Measurements from ENCODE around the gene MATN4. TPM values are rescaled to one million over a fixed set of nuclear protein-coding genes. Genes with fewer than 3 reads are reported as not detected.

Gene MATN4
- total and polyA plus RNA-seq, 2 of the 13 experiments (the other 11 are each of a cell fraction or from before 2014, with no cell fraction given): not detected

DNA sequence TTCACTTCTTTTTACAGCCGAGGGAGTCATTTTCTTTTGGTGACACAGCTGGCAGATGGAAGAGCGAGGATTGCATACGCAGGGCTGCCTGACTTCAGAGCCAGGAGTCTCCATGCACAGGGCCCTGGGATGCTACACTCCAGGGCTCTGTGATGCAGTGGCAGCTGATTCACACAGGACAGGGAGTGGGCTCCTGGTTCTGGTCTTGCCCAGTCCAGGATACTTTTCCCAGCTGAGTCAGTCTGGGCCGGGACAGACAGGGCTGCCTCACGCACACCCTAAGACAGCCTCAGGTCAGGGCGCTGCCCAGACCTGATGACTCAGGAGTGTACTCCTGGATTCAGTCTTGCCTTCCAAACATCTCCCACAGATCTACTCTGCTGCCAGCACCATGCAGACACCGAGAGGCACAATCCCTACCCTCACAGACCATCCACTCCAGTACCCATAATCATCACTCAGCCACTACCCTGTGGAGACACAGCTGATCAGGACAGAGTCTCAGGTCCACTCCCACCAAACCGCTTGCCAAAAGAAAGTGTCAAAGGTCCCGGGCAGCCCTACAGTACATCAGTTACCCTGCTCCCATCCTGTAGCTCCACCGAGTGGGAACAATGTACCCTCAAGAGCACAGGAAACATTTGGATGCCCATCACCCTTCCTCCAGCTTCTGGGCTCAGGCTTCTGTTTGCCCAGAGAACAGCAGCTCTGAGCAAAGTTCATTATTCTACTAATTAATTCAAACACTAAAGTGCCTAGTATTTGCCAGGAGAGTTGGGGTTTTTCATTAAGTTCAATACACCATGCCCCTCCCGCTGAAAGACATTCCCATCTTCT lies 28.6 kb upstream of the MATN4 start (continued):
- TF ChIP-seq, protein P1, sequence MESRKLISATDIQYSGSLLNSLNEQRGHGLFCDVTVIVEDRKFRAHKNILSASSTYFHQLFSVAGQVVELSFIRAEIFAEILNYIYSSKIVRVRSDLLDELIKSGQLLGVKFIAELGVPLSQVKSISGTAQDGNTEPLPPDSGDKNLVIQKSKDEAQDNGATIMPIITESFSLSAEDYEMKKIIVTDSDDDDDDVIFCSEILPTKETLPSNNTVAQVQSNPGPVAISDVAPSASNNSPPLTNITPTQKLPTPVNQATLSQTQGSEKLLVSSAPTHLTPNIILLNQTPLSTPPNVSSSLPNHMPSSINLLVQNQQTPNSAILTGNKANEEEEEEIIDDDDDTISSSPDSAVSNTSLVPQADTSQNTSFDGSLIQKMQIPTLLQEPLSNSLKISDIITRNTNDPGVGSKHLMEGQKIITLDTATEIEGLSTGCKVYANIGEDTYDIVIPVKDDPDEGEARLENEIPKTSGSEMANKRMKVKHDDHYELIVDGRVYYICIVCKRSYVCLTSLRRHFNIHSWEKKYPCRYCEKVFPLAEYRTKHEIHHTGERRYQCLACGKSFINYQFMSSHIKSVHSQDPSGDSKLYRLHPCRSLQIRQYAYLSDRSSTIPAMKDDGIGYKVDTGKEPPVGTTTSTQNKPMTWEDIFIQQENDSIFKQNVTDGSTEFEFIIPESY (CRISPR knock-in tag; IDR thresholded peaks at IDR 0.05): peak; percentile 80; the same call in 1 of the 2 replicates
- TF ChIP-seq STAG1 (CRISPR knock-in tag; IDR thresholded peaks at IDR 0.05) (peak; percentile 34; the same call in 1 of the 2 replicates), ZNF274 (CRISPR knock-in tag; IDR thresholded peaks at IDR 0.05) (no peak), FOXK2 (IDR thresholded peaks at IDR 0.05) (no peak), ZNF773 (CRISPR knock-in tag; IDR thresholded peaks at IDR 0.05; ENCODE audit: borderline replicate concordance) (no peak), ZMYM4 (CRISPR knock-in tag; IDR thresholded peaks at IDR 0.05) (peak; percentile 35), ZNF772 (CRISPR knock-in tag; IDR thresholded peaks at IDR 0.05) (peak; percentile 45; the same call in 1 of the 2 replicates), BRD4 (CRISPR knock-in tag; IDR thresholded peaks at IDR 0.05) (no peak), ZNF230 (CRISPR knock-in tag; IDR thresholded peaks at IDR 0.05) (0 out of 2 replicates have a peak, but pooled peaks have one; percentile 58), KDM5B (CRISPR knock-in tag; IDR thresholded peaks at IDR 0.05; ENCODE audit: borderline replicate concordance) (peak; percentile 15; the same call in 1 of the 2 replicates), ZNF180 (CRISPR knock-in tag; IDR thresholded peaks at IDR 0.05; ENCODE audit: borderline replicate concordance, low read depth) (no peak), ZNF530 (CRISPR knock-in tag; IDR thresholded peaks at IDR 0.05; ENCODE audit: low read depth) (no peak), SP5 (CRISPR knock-in tag; IDR thresholded peaks at IDR 0.05; ENCODE audit: borderline replicate concordance, low read depth) (0 out of 2 replicates have a peak, but pooled peaks have one; percentile 11), CREB1 (IDR thresholded peaks at IDR 0.05) (no peak), CREB1 (CRISPR knock-in tag; IDR thresholded peaks at IDR 0.05) (no peak), NONO (IDR thresholded peaks at IDR 0.05) (no peak), NONO (CRISPR knock-in tag; conservative IDR thresholded peaks at IDR 0.05) (peak; percentile 23; the same call in 1 of the 2 replicates), ISL2 (CRISPR knock-in tag; IDR thresholded peaks at IDR 0.05) (peak; percentile 27), SMAD1 (CRISPR knock-in tag; IDR thresholded peaks at IDR 0.05; ENCODE audit: borderline replicate concordance, low read depth) (0 out of 2 replicates have a peak, but pooled peaks have one; percentile 72), NCOA5 (CRISPR knock-in tag; IDR thresholded peaks at IDR 0.05) (0 out of 2 replicates have a peak, but pooled peaks have one; percentile 65), MIXL1 (CRISPR knock-in tag; IDR thresholded peaks at IDR 0.05) (peak; percentile 73; the same call in 1 of the 2 replicates), POLR2A (IDR thresholded peaks at IDR 0.05; ENCODE audit: insufficient read depth in 1 of 2, low read depth in 2 of 2, low read length in 2 of 2) (0 out of 4 replicates have a peak, but pooled peaks of 1 of the 2 experiments have one; percentile 3), ZNF510 (CRISPR knock-in tag; IDR thresholded peaks at IDR 0.05; ENCODE audit: low read depth) (no peak; the same call in 1 of the 2 replicates)
- TF ChIP-seq, protein P2, sequence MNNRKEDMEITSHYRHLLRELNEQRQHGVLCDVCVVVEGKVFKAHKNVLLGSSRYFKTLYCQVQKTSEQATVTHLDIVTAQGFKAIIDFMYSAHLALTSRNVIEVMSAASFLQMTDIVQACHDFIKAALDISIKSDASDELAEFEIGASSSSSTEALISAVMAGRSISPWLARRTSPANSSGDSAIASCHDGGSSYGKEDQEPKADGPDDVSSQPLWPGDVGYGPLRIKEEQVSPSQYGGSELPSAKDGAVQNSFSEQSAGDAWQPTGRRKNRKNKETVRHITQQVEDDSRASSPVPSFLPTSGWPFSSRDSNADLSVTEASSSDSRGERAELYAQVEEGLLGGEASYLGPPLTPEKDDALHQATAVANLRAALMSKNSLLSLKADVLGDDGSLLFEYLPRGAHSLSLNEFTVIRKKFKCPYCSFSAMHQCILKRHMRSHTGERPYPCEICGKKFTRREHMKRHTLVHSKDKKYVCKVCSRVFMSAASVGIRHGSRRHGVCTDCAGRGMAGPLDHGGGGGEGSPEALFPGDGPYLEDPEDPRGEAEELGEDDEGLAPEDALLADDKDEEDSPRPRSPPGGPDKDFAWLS (CRISPR knock-in tag; IDR thresholded peaks at IDR 0.05; ENCODE audit: borderline replicate concordance): 0 out of 2 replicates have a peak, but pooled peaks have one; percentile 9
- TF ChIP-seq, protein P3, sequence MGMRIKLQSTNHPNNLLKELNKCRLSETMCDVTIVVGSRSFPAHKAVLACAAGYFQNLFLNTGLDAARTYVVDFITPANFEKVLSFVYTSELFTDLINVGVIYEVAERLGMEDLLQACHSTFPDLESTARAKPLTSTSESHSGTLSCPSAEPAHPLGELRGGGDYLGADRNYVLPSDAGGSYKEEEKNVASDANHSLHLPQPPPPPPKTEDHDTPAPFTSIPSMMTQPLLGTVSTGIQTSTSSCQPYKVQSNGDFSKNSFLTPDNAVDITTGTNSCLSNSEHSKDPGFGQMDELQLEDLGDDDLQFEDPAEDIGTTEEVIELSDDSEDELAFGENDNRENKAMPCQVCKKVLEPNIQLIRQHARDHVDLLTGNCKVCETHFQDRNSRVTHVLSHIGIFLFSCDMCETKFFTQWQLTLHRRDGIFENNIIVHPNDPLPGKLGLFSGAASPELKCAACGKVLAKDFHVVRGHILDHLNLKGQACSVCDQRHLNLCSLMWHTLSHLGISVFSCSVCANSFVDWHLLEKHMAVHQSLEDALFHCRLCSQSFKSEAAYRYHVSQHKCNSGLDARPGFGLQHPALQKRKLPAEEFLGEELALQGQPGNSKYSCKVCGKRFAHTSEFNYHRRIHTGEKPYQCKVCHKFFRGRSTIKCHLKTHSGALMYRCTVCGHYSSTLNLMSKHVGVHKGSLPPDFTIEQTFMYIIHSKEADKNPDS (CRISPR knock-in tag; IDR thresholded peaks at IDR 0.05): 0 out of 2 replicates have a peak, but pooled peaks have one; percentile 1
